HL-60 (cell line): ENCODE measurements around the gene PICK1.

Experiments
- DNase-seq, 2 experiments: peaks; one replicate each; pipeline ENCODE4 v3.0.0-alpha.2; 2010 to 2020; ENCODE audit warnings: low read depth in 1 of 2, low spot score in 1 of 2
- H3K27ac ChIP-seq: fragments of 250-450 bp; sonication (Bioruptor Pico); replicated peaks from 2 replicates; pipeline ENCODE4 v1.5.1; 2020; ENCODE audit warnings: mild to moderate bottlenecking, moderate library complexity
- H3K27me3 ChIP-seq: fragments of 250-450 bp; sonication (Bioruptor Pico); 2 replicates; pipeline ENCODE4 v1.5.1; 2021; ENCODE audit warnings: mild to moderate bottlenecking, moderate library complexity; ENCODE audit not compliant: insufficient read depth, poor library complexity, severe bottlenecking
- H3K4me3 ChIP-seq: replicated peaks from 2 replicates; pipeline ENCODE4 v1.5.1; 2011; ENCODE audit warnings: mild to moderate bottlenecking, control low read depth, low read length; ENCODE audit not compliant: insufficient read depth
- CTCF ChIP-seq: IDR thresholded peaks from one replicate; pipeline ENCODE4 v1.5.1; 2011; ENCODE audit warnings: low read length, control low read depth, inconsistent platforms; ENCODE audit not compliant: insufficient read depth
- GABPA ChIP-seq: IDR thresholded peaks from 2 replicates; pipeline ENCODE4 v1.6.1; 2012; ENCODE audit warnings: low read depth
- POLR2AphosphoS5 ChIP-seq: IDR thresholded peaks from 2 replicates; pipeline ENCODE4 v1.6.1; 2012; ENCODE audit warnings: low read depth
- SPI1 ChIP-seq: IDR thresholded peaks from 2 replicates; pipeline ENCODE4 v1.6.1; 2012; ENCODE audit warnings: low read depth, mild to moderate bottlenecking, borderline replicate concordance
- TF ChIP-seq, protein P1 (sequence below): IDR thresholded peaks from 2 replicates; pipeline ENCODE4 v1.6.1; 2012; ENCODE audit warnings: low read depth; ENCODE audit not compliant: insufficient replicate concordance

Gene PICK1

DNA sequence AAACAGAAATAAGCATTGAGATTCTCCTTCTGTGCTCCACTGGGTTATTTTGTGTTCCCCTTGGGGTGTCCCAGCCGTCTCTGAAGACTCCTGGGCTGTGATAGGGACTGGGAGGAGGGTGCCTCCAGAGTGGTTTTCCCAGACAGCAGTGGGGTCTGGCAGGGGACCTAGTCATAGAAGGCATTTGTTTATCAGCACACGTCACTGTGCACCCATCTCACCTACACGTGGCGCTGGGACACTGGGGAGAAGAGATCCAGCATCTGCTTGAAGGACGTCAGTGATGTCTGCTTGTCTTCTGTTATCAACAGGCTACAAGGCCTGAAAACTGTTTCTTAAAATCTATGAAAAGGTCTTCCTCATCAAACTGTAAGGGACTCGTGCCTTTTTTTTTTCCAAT is 34.2 kb upstream of the PICK1 start:
- TF ChIP-seq, protein P1, sequence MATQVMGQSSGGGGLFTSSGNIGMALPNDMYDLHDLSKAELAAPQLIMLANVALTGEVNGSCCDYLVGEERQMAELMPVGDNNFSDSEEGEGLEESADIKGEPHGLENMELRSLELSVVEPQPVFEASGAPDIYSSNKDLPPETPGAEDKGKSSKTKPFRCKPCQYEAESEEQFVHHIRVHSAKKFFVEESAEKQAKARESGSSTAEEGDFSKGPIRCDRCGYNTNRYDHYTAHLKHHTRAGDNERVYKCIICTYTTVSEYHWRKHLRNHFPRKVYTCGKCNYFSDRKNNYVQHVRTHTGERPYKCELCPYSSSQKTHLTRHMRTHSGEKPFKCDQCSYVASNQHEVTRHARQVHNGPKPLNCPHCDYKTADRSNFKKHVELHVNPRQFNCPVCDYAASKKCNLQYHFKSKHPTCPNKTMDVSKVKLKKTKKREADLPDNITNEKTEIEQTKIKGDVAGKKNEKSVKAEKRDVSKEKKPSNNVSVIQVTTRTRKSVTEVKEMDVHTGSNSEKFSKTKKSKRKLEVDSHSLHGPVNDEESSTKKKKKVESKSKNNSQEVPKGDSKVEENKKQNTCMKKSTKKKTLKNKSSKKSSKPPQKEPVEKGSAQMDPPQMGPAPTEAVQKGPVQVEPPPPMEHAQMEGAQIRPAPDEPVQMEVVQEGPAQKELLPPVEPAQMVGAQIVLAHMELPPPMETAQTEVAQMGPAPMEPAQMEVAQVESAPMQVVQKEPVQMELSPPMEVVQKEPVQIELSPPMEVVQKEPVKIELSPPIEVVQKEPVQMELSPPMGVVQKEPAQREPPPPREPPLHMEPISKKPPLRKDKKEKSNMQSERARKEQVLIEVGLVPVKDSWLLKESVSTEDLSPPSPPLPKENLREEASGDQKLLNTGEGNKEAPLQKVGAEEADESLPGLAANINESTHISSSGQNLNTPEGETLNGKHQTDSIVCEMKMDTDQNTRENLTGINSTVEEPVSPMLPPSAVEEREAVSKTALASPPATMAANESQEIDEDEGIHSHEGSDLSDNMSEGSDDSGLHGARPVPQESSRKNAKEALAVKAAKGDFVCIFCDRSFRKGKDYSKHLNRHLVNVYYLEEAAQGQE, result no peak
- no peak for TF ChIP-seq SPI1
- TF ChIP-seq GABPA, result no peak
- TF ChIP-seq POLR2AphosphoS5, result no peak
- Histone ChIP-seq H3K27ac (no peak overlapping the region), H3K27me3 (no peaks in the 10 kb centered on the region), H3K4me3 (no peak overlapping the region)
- no peak for DNase-seq

- Histone ChIP-seq H3K27me3 (no peaks in the 10 kb centered on the region), H3K4me3 (no peak overlapping the region), H3K27ac (no peak overlapping the region)
- no peak for DNase-seq
- TF ChIP-seq CTCF, result no peak
- TF ChIP-seq, protein P1, result no peak
- TF ChIP-seq GABPA, result no peak
- TF ChIP-seq POLR2AphosphoS5, result no peak
Observed at GRCh38 chr22:38025514-38025913, 31.7 kb upstream of the PICK1 start.

GRCh38 chr22:38026130-38027111 is 30.8 kb upstream of the PICK1 start:
- no peak for DNase-seq
- H3K27me3 ChIP-seq, result no peaks in the 10 kb centered on the region
- no peak overlapping the region for H3K27ac ChIP-seq
- H3K4me3 ChIP-seq, result no peak overlapping the region
- no peak for TF ChIP-seq POLR2AphosphoS5
- TF ChIP-seq, protein P1, result no peak
- no peak for TF ChIP-seq GABPA
- TF ChIP-seq SPI1, result no peak
- TF ChIP-seq CTCF, result no peak
